Fibroblast of skin of right biceps (primary cell): ENCODE data around the gene VPS39.
A peak's percentile ranks its signal among the peaks of the same experiment; 100 is the strongest.

Source experiments
- DNase-seq: peaks from one replicate; pipeline ENCODE4 v3.0.0-alpha.2; 2013

VPS39 gene

DNA sequence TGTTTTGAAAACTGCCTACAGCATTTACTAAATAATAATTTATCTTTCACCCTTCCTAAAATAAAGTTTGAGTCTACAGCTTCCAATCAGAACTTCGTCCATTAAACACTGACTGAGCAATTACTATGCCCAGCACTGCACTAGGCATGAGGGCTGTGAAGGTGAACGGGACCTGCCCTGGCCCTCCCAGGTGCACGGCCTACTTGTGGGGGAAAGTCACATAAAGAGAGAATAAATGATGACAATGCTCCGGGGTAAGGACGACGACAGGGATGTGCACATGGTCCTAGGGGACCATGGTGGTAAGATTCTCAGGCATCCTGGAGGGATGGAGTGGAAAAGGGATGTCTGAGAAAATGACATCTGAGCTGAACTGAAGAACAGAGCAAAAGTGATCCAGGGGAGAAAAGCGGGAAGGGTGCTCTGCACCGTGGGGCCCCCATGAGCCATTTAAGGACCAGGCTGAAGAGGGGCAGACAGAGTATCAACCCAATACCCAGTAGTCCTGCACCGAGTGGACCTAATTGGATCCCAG is 63.2 kb downstream of the VPS39 start:
- no peak for DNase-seq

DNA sequence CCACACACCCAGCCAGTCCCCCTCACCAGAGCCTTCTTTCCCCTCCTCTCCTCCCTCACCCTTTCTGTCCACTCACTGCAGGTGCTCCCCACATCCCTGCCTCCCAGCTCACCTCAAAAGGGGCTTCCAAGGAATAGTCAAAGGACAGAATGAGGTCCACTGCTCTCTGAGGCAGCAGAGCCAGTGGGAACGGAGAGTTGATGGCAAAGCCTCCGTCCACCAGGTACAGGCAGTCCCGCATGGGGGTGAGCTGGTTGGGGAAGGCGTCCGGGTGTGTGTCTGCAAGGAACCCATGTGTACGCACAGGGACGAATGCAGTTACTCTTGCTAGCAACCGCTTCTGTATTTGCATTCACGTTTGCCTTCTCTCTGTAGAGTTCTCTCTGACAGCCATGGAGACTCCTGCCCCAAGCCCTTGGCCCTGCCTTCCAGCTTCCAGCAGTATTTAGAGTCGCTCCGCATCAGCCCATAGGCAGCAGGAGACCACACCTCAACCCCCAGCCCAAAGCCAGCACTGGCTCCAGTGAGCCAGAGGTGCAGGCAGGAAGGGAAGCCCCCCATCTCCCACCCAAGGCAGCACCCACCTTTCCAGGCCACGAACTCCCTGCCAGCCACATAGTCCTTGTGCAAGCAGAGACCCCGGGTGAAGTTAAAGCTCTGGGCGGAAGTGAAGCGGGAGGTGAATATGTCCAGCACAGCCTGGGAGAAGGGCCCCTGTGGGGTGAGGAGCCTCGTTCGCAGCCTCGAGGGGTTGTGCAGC is 64.1 kb downstream of the VPS39 start:
- DNase-seq: no peak

DNA sequence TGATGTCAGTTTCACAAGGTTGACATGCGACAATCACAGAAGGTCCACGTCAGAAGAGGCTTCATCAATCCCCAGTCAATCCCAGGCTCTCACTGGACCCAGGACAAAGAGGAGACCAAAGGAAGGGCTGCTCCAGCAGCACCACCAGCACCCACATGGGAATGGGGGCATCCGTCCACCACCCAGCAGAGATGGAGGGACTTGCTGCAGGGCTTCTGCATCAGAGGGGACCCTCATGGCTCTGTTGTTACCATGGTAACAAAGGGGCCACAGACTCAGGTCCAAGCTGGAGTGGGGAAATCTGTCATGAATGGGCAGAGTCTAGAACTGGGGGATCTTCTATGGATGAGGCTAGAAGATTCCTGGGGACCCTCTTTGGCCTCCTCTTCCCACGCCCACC is 64.7 kb downstream of the VPS39 start:
- DNase-seq: no peak

DNA sequence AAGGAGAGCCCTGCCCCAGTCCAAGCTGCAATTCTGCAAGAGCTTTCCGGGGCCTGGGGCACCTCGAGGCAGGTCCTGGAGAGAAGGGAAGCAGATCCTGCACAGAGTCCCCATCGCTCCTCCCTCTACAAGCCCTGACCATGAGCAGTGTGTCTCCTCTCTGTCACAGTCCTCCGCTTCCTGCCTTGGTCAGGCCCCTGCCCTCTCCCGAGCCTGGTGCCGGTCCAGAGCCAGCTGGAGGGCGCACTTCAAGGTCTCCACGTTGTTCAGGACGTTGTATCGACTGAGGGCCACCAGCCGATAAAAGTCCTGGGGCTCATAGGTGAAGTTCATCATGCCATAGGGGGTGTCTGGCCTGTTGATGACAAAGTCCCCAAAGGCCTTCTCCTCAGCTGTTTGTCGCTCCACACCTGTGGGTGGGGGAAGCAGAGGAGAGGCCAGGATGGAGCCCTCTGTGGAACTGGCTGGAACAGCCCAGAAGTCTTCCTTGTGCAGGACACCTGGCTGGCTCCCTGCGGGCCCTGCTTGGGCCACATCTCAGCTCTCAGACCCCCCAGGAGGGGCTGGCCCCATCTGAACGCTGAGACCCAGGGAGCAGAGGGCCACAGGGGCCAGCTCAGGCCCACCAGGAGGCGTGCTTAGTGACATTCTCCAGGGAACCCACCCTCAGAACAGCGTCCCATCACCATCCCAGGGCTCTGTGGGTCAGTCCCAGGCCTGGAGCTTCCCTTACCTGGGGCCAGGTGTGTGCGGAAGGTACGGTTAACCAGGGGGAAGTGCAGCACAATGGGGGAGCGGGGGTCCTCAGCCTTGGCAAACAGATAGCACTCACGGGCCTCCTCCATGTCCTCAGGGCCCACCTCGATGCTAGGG is 66.1 kb downstream of the VPS39 start:
- DNase-seq: no peak

DNA sequence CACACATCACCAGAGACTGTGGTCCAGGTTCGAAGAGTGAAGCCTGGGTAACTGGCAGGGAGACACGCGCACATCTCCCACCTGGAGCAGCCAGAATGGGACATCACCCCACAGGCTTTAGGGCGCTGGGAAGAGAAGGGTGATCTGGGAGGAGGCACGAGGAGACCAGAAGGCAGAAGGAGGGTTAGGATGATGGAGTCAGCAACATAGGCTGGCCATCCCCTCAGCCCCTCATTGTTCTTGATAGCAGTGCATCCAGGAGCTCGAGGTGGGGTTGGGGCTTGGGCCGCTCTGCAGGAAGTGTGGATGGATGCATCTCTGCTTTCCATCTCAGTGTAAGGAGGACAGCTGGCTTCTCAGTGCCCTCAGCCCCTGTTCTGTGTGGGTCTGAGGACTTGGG is 66.9 kb downstream of the VPS39 start:
- DNase-seq: no peak

DNA sequence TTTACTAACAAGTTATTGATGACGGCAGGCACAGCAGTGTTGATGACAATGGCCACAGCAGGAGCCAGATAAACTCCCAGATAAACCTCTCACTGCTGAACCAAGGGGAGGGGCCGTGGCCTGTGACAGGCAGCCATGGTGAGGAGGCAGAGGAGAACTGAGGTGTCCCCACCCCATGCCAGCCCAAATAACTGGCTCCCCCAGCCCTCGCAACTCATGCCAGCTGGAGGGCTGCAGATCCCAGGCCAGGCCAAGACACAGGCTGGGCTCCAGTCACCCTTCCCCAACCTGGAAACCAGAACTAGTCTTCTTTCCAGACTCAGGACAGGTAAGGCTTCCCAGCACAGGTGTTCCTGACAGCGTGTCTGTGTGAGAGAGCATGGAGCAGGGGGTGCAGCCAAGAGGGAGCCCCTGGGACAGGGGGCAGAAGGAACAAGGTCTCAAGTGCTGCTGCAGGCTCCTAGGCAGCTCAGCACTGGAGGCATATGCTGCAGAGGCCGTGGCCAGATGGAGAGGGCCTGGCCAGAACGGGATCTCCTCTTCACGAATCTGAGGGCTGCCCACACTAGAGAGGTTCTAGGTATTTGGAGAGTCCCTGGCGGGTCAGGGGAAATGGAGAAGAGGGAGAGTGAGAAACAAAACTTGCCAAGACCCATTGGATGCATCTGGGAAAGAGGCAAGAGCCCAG is 67.6 kb downstream of the VPS39 start:
- no peak for DNase-seq

DNA sequence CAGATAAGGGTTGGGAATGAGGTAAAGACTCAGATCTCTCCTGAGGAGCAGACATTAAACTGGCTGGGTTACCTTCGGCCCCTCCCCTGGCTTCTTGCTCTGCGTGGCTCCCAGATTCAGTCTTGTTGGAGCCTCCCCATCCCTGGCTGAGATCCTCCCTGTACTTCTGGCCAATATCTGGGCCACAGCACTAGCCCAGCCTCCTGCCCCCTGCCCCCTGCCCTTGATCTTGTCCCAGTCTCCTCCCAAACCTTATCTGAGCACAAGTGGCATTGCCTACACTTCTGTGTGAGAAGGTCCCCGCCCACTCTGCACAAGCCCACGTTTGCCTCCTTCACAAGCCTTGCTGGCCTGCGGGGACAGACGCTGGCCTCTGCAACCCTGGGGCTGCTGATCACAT is 68.5 kb downstream of the VPS39 start:
- no peak for DNase-seq

DNA sequence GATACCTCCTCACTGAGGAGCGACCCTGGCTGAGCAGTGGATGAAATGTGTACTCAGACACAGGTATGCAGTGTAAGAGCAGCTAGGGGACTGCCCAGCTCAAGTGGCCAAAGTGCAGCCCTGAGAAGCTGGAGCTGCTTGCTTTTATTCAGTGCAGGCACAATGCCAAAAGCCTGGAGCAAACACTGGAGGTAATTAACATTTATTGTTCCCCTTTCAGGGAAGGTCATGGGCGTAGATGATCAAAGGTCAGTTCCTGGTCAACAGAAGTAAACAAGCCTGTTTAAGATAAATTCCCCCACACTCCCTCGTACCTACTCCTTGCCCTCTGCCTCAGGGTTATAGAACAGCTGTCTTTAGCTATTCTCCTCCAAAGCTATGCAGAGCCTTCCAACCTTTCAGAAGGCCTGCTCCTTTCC is 69.1 kb downstream of the VPS39 start:
- DNase-seq: no peak

DNA sequence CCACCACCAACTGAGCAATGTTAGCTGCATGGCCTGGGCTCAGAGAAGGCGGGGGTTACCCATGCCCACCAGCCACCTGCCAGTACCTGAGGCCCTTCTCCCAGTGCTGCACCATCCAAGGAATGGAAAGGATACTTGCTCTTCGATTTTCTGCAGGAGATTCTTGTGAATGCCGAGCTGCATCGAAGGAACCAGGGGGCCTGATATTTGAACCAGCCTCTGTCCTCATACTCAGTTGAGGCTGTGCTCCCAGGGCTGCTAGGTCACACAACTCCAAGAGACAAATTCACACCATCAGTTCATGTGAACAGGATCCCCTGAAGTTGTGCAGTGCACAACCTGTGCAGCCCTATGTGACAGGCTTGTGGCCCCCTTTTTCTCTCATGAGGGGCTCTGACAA is 69.7 kb downstream of the VPS39 start:
- DNase-seq: no peak

DNA sequence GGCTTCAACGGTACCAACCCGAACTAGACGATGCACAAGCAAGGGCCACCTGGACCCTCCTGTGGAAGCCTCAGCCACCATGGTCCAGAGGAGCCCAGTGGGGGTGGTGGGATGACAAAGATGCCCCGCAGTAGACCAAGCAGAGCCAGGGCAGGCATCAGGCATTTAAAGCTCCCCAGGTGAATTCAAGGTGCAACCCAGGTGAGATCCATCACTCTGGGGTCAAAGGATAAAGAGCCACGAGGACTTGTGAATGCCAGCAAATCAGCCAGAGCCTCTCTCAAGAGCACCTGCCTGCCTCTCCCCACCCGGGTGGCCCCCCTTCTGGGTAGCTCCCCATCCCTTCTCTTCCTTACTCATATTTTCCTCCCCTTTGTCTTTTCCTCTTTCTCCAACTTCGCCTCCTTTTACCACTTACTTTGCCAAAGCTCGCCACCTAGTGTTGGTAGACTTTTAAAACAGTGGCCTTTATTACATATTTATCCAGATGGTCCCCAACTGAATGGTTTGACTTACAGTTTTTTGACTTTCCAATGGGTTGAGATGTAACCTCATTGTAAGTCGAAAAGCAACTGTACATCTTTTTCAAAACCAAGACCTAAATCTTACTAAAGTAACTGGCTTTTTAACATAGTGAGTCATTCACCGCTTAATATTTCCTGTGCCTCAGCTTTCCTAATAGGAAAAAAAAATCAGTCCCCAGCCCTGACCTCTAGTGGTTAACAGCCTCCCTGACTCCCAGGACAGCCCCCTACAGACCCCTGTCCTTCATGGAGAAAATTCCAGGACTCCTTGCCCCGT is 70.4 kb downstream of the VPS39 start:
- peak; percentile 57 for DNase-seq

DNA sequence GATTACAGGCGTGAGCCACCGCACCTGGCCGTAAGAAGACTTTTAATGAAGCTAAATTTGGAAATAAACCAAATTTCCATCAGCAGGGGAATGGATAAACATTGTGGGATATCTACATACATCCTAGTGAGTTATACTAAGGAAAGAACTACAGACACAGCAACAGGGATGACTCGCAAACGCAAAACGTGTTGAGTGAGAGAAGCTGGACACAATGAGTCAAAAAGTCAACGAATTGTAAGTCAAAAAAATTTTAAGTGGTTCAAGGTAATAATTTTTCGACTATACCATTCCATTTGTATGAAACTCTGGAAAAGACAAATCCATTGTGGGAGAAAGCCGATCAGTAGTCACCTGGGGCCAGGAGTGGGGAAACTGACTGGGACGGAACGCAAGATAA is 71.6 kb downstream of the VPS39 start:
- peak; percentile 36 for DNase-seq

DNA sequence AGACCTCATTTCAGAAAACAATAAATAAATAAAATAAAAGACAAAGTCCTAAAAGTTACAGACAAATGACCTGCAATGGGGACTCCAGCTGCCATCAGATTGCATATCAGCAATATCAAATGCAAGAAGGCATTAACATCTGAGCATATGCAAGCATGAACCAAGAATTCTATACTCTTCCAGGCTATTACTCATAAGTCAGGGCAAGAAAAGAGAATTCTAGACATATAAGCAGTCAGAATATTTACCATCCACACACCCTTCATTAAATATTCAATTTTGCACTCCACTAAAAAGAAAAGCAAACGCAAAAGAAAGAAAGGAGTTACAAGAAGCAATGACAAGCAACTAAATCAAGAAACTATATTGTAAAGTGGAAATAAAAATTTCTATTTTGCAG is 72.8 kb downstream of the VPS39 start:
- no peak for DNase-seq

DNA sequence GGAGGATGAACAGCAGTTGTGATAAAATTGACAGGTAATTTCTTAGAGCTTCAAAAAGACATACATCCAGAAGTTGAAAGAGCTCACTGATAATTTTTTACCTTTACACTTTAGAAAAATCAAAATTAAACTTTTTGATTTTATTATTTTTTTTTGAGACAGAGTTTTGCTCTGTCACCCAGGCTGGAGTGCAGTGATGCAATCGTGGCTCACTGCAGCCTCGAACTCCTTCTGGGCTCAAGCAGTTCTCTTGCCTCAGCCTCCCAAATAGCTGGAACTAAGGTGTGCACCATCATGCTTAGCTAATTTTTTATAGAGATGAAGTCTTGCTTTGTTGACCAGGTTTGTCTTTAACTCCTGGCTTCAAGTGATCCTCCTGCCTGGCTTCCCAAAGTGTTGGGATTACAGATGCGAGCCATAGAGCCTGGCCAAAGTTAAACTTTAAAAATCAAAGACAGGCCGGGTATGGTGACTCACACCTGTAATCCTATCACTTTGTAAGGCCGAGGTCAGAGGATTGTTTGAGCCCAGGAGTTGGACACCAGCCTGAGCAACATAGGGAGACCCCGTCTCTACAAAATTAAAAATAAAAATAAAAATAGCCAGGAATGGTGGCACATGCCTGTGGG is 73.4 kb downstream of the VPS39 start:
- DNase-seq: no peak

DNA sequence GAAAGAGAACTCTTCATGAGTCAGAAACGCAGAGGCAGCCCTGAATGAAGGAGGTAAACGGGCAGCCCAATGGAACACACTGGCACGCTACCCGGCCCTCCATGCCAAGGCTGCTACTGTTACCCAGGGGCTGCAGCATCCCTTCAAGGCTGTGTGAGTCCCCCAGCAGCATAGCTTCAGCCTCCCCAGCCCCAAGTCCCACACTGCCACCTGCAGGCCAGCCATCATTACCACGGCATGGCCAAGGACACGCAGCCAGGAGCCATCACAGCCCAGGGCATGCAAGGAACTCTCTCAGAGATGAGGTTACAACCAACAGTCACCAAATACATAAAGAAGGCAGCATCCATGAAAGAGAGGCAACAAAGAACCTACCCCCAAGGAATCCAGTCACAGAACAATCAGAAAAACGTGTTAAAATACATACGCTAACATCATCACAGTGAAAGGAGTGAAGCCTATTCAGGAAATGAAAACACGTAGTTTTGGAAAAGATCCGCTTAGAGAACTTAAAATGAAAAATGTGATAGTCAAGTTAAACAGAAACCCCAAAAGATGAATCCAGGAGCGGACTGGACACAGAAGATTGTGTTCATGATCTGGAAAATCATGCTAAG is 74.1 kb downstream of the VPS39 start:
- DNase-seq: peak; percentile 37

DNA sequence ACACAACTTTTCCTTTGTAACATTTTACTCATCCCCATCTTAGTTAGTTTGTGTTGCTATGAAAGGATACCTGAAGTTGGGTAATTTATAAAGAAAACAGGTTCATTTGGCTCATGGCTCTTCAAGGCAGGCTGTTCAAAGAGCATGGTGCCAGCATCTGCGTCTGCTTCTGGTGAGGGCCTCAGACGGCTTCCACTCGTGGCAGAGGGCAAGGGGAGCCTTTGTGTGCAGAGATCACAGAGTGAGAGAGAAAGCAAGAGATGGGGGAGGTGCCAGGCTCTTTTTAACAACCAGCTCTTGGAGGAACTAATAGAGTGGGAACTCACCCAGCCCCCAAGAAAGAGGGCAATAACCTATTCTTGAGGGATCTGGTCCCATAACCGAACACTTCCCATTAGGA is 74.7 kb downstream of the VPS39 start:
- no peak for DNase-seq

DNA sequence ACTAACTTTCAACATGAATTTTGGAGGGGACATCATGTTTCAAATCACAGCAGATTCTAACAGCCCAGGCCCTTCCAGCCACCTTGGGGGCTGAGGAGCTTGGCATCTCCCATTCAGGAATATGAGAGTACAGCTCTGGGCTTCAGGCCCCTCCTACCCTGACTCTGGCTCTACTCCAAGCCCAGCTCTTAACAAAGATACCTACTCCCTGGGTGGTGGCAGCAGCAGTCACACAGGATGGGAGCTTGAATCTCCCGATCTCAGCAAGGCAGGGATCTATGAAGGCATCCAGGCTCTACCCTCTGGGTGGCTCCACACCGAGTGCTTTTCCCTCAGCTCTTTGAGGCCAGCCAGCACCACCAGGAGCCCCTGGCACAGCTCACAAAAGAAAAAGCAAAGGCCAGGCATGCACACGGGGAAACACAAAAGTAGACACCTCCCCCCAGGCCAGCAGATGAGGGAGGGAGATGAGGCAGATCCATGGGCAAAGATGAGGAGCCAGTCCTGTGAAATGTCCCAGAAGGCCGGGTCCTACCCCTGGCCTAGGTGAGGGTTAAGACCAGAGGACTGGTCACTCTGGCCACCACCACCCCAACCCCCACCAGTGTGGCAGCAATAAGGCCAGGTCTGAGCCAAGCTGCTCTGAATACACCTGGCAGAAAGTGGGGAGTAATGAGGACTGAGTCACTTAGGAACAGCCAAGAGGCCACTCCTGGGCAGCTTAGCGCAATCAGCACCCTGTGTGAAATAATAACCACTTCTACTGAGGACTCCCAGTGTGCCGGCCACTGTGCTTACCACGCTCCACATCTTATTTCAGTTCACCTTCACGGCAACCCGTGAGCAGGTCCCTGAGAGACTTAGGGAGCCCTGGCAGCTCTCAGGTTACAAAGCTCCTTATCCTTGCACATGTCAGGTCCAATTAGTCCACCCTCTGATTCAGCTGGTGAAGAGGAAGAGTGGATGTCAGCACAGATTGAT is 76.0 kb downstream of the VPS39 start:
- peak; percentile 12 for DNase-seq

DNA sequence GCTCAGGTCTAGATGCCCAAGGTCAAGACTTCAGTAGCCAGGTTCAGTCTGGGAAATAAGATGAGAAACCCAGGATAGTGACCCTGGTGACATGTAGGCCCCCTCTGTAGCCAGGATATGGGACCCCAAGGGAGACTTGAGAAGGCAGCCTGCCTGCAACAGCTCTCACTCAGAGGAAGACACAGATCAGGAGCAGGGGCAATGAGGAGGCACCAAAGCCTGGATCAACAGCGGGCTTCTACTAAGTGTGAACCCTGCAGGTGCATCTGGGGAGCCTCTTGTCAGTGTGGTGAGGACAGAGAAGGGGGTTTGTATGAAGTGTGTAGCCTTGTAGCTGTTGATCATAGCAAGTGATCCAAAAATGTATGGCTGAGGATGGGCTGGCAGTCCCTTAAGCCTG is 77.1 kb downstream of the VPS39 start:
- DNase-seq: no peak

DNA sequence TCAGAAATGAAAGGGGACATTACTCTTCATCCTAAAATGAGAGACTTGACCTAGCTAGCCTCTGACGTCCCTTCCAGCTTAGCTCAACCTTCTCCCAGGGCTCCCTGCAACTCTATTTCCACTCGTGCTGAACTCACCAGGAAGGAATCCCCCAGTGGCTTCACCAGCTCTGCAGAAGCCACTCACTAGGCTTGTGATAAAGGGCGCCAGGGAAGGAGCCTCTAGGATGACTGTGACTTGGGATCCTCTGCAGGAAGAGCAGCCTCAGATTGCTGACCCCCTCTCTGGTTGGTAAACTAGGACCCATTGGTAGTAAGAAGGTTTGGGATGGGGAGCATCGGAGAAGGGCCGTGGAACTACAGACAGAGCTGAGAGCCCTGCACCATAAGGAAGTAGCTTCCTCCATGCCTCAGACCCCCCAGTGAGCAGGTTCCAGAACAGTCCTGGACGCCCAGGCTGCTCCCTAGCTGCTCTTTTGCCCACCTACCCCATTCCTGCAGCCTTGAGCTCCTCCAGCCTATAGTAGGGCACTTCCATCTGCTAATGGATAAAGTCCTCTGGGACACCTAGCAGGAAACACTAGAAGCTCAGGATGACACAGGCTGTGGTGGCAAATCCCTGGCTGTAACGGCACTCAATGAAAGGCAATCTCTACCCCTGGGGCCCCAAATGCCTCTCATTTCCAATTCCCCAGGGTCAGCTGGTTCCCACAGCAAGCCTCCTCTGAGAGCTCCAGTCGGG is 77.7 kb downstream of the VPS39 start:
- DNase-seq: peak; percentile 7

DNA sequence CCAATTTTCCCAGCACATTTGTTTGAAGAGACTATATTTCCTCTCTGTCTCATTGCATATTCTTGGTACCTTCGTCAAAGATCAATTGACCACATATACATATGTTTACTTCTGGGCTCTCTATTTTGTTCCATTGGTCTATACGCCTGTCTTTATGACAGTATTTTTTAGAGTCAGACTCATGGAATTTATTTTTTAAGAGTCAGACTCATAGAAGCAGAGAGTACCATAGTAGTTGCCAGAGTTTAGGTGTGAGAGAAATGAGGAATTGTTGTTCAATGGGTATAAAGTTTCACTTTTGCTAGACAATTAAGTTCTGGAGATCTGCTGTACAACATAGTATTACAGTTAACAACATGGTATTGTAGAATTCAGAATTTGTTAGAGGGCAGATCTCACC is 78.7 kb downstream of the VPS39 start:
- DNase-seq: peak; percentile 28

DNA sequence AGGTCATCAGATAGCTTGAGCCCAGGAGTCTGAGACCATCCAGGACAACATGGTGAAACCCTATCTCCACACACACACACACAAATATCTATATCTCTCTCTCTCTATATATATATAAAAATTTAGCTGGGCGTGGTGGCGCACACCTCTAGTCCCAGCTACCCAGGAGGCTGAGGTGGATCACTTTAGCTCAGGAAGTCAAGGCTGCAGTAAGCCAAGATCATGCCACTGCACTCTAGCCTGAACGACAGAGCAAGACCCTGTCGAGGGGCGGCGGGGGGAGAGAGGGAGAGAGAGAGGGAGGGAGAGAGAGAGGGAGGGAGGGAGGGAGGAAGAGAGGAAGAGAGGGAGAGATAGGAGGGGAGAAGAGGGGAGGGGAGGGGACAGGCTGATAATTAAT is 79.6 kb downstream of the VPS39 start:
- DNase-seq: no peak
